Measurements from ENCODE around the gene OR51S1. TPM values are rescaled to one million over a fixed set of nuclear protein-coding genes. Genes with fewer than 3 reads are reported as not detected.

Gene OR51S1
- total and polyA plus RNA-seq, 2 donors (not counting 3 experiments of a cell fraction or from before 2014, with no cell fraction given) = not detected

GRCh38 chr11:4865855-4866254, 16.8 kb upstream of the OR51S1 start:
- Histone ChIP-seq H3K9me1 (replicated peaks; ENCODE audit: control insufficient read depth, extremely low read depth, insufficient read depth, low read length) (no peaks in the 10 kb centered on the region), H3K9ac (replicated peaks; ENCODE audit: extremely low read depth, insufficient read depth, low read length) (no peak overlapping the region), H3K27me3 (ENCODE audit: control insufficient read depth in 2 of 2, insufficient read depth in 2 of 2, low read length in 2 of 2) (no peaks in the 10 kb centered on the region), H2AFZ (ENCODE audit: low read depth, low read length) (no peak overlapping the region), H3K4me2 (ENCODE audit: insufficient read depth, low read length) (no peak overlapping the region), H4K20me1 (replicated peaks; ENCODE audit: control insufficient read depth, extremely low read depth, insufficient read depth, low read length) (no peaks in the 10 kb centered on the region), H3K4me3 (replicated peaks in 1 of 3; ENCODE audit: insufficient read depth in 1 of 3, low read depth in 1 of 3, low read length in 3 of 3) (no peak overlapping the region), H3K9me3 (replicated peaks; ENCODE audit: control insufficient read depth, insufficient read depth, low read length) (no peaks in the 10 kb centered on the region), H3K36me3 (ENCODE audit: control insufficient read depth in 2 of 2, extremely low read depth in 1 of 2, insufficient read depth in 2 of 2, low read length in 2 of 2) (no peaks in the 10 kb centered on the region), H3K4me1 (ENCODE audit: control insufficient read depth, extremely low read depth, insufficient read depth, low read length) (no peaks in the 10 kb centered on the region), H3K79me2 (ENCODE audit: control insufficient read depth, insufficient read depth, low read length) (no peaks in the 10 kb centered on the region), H3K27ac (ENCODE audit: insufficient read depth, low read depth, low read length) (no peak overlapping the region)
- BruUV-seq (replicated peaks) = no TSS peak
- POLR2A ChIA-PET = no interaction called here
- CTCF ChIA-PET = no interaction called here
- no peak for FAIRE-seq
- dilution Hi-C loops (cut with MboI; ENCODE audit: extremely low pct_ligation_motif_present, low sequenced_read_pairs) = no loop called here
- TF ChIP-seq MYC (IDR thresholded peaks at IDR 0.05; ENCODE audit: low read depth, low read length) = no peak
- no peak for TF ChIP-seq MAX (IDR thresholded peaks at IDR 0.05; ENCODE audit: insufficient read depth, insufficient read length)
- no peak for TF ChIP-seq POLR2A (IDR thresholded peaks at IDR 0.05; ENCODE audit: low read depth, low read length)
- TF ChIP-seq POLR2AphosphoS5 (IDR thresholded peaks at IDR 0.05; ENCODE audit: insufficient read depth, low read depth, low read length) = no peak
- TF ChIP-seq FOS (IDR thresholded peaks at IDR 0.05; ENCODE audit: borderline replicate concordance, insufficient read depth, low read length) = no peak
- no peak for TF ChIP-seq JUN (IDR thresholded peaks at IDR 0.05; ENCODE audit: borderline replicate concordance, insufficient read depth, insufficient read length, low read depth)
- no peak for TF ChIP-seq CTCF (IDR thresholded peaks at IDR 0.05; ENCODE audit: extremely low read depth in 1 of 2, insufficient read depth in 1 of 2, low read depth in 1 of 2, low read length in 2 of 2)
- TF ChIP-seq GATA2 (IDR thresholded peaks at IDR 0.05; ENCODE audit: insufficient read depth, insufficient read length, low read depth, low read length) = no peak
- TF ChIP-seq EZH2 (IDR thresholded peaks at IDR 0.05; ENCODE audit: borderline replicate concordance, low read depth, low read length, severe bottlenecking) = no peak
- no peak for DNase-seq (ENCODE audit: low read depth, low spot score)
- intact Hi-C loops (cut with micrococcal nuclease) = no loop called here

All from endothelial cell of umbilical vein (primary cell).